H9 (cell line): ENCODE results near the gene RBP2. TPM values are rescaled to one million over a fixed set of nuclear protein-coding genes. Genes with fewer than 3 reads are reported as not detected.

Experiments used
- DNase-seq: peaks from one replicate; pipeline ENCODE4 v3.0.0-alpha.2; 2017
- H2AFZ ChIP-seq: one replicate; pipeline ENCODE4 v1.6.1; 2013; ENCODE audit warnings: mild to moderate bottlenecking, low read length, control low read depth, moderate library complexity
- H2AK5ac ChIP-seq: 2 replicates; pipeline ENCODE4 v1.6.1; 2013; ENCODE audit warnings: low read length, control low read depth, mixed read lengths; ENCODE audit not compliant: insufficient read length
- H2BK120ac ChIP-seq: one replicate; pipeline ENCODE4 v1.6.1; 2013; ENCODE audit warnings: low read depth, mild to moderate bottlenecking, low read length, control low read depth, inconsistent platforms; ENCODE audit not compliant: poor library complexity, severe bottlenecking
- H2BK12ac ChIP-seq: 2 replicates; pipeline ENCODE4 v1.6.1; 2013; ENCODE audit warnings: low read length, control low read depth, mixed read lengths, low read depth; ENCODE audit not compliant: insufficient read length
- H2BK15ac ChIP-seq: 2 replicates; pipeline ENCODE4 v1.6.1; 2013; ENCODE audit warnings: low read depth, low read length, control low read depth
- H2BK20ac ChIP-seq: one replicate; pipeline ENCODE4 v1.6.1; 2013; ENCODE audit warnings: low read depth, mild to moderate bottlenecking, low read length, control low read depth, inconsistent platforms; ENCODE audit not compliant: poor library complexity, severe bottlenecking
- H2BK5ac ChIP-seq: 2 replicates; pipeline ENCODE4 v1.6.1; 2013; ENCODE audit warnings: low read length, control low read depth, mixed read lengths; ENCODE audit not compliant: insufficient read length
- H3K14ac ChIP-seq: 2 replicates; pipeline ENCODE4 v1.6.1; 2013; ENCODE audit warnings: low read length, control low read depth; ENCODE audit not compliant: insufficient read depth
- H3K18ac ChIP-seq: 2 replicates; pipeline ENCODE4 v1.6.1; 2013; ENCODE audit warnings: low read depth, mild to moderate bottlenecking, mixed read lengths, low read length, control low read depth; ENCODE audit not compliant: insufficient read length
- H3K23ac ChIP-seq: 2 replicates; pipeline ENCODE4 v1.6.1; 2013; ENCODE audit warnings: low read length, control low read depth, mixed read lengths, low read depth; ENCODE audit not compliant: insufficient read length
- H3K23me2 ChIP-seq: 2 replicates; pipeline ENCODE4 v1.6.1; 2013; ENCODE audit warnings: low read depth, mild to moderate bottlenecking, mixed read lengths, low read length, control low read depth; ENCODE audit not compliant: insufficient read length, poor library complexity, severe bottlenecking
- H3K27ac ChIP-seq: 2 replicates; pipeline ENCODE4 v1.5.1; 2013; ENCODE audit warnings: low read length, control low read depth, mixed read lengths, low read depth; ENCODE audit not compliant: insufficient read length
- H3K27me3 ChIP-seq: 2 replicates; pipeline ENCODE4 v1.6.1; 2013; ENCODE audit warnings: low read length, control low read depth, inconsistent platforms; ENCODE audit not compliant: insufficient read depth
- H3K4ac ChIP-seq: 2 replicates; pipeline ENCODE4 v1.6.1; 2013; ENCODE audit warnings: low read depth, mild to moderate bottlenecking, control low read depth, inconsistent platforms, low read length, moderate library complexity
- H3K4me1 ChIP-seq: 2 replicates; pipeline ENCODE4 v1.6.1; 2013; ENCODE audit warnings: low read length, control low read depth, inconsistent platforms; ENCODE audit not compliant: insufficient read depth
- H3K4me2 ChIP-seq: 2 replicates; pipeline ENCODE4 v1.6.1; 2013; ENCODE audit warnings: low read length, control low read depth, mixed read lengths; ENCODE audit not compliant: insufficient read length, insufficient read depth
- H3K56ac ChIP-seq: 2 replicates; pipeline ENCODE4 v1.6.1; 2013; ENCODE audit warnings: low read depth, mild to moderate bottlenecking, mixed read lengths, low read length, control low read depth; ENCODE audit not compliant: insufficient read length
- H3K79me1 ChIP-seq: 2 replicates; pipeline ENCODE4 v1.6.1; 2013; ENCODE audit warnings: low read depth, mild to moderate bottlenecking, moderate library complexity, low read length, control low read depth, inconsistent platforms; ENCODE audit not compliant: insufficient read depth, poor library complexity, severe bottlenecking
- H3K79me2 ChIP-seq: 2 replicates; pipeline ENCODE4 v1.6.1; 2013; ENCODE audit warnings: low read length, control low read depth, inconsistent platforms; ENCODE audit not compliant: insufficient read depth
- H3K9ac ChIP-seq: 2 replicates; pipeline ENCODE4 v1.6.1; 2013; ENCODE audit warnings: low read length, control low read depth, mixed read lengths; ENCODE audit not compliant: insufficient read length; ENCODE audit errors: extremely low read depth
- H3K9me3 ChIP-seq: one replicate; pipeline ENCODE4 v1.6.1; 2013; ENCODE audit warnings: low read depth, low read length, inconsistent platforms; ENCODE audit not compliant: control insufficient read depth
- H3T11ph ChIP-seq: one replicate; pipeline ENCODE4 v1.6.1; 2013; ENCODE audit warnings: mild to moderate bottlenecking, low read length, control low read depth, inconsistent platforms
- H4K20me1 ChIP-seq: one replicate; pipeline ENCODE4 v1.6.1; 2013; ENCODE audit not compliant: control insufficient read depth, insufficient read length, insufficient read depth
- H4K5ac ChIP-seq: 2 replicates; pipeline ENCODE4 v1.6.1; 2013; ENCODE audit warnings: low read depth, mild to moderate bottlenecking, mixed read lengths, low read length, control low read depth; ENCODE audit not compliant: insufficient read length
- H4K8ac ChIP-seq: replicated peaks from 2 replicates; pipeline ENCODE4 v1.6.1; 2013; ENCODE audit warnings: low read length, control low read depth, mixed read lengths, low read depth; ENCODE audit not compliant: insufficient read length
- H4K91ac ChIP-seq: 2 replicates; pipeline ENCODE4 v1.6.1; 2013; ENCODE audit warnings: low read depth, mild to moderate bottlenecking, moderate library complexity, mixed read lengths, low read length, control low read depth; ENCODE audit not compliant: insufficient read length
- H3K27ac Mint-ChIP-seq, 3 experiments: 2 replicates in 2 of 3; 3 replicates in 1 of 3; pipeline ENCODE4 v1.8.0; 2020 to 2021; ENCODE audit warnings: mixed read lengths in 3 of 3, mild to moderate bottlenecking in 1 of 3, moderate library complexity in 1 of 3
- H3K27me3 Mint-ChIP-seq: 2 replicates; pipeline ENCODE4 v1.8.0; 2021; ENCODE audit warnings: low read depth, mild to moderate bottlenecking, moderate library complexity, mixed read lengths
- H3K36me3 Mint-ChIP-seq, 3 experiments: 2 replicates in 2 of 3; 3 replicates in 1 of 3; pipeline ENCODE4 v1.8.0; 2020 to 2021; ENCODE audit warnings: low read depth in 3 of 3, mixed read lengths in 3 of 3; ENCODE audit not compliant: insufficient read depth in 1 of 3
- H3K4me1 Mint-ChIP-seq, 2 experiments: 2 replicates each; pipeline ENCODE4 v1.8.0; 2020; ENCODE audit warnings: mixed read lengths in 2 of 2
- H3K4me3 Mint-ChIP-seq, 2 experiments: 2 replicates in 1 of 2; 3 replicates in 1 of 2; pipeline ENCODE4 v1.8.0; 2020 to 2021; ENCODE audit warnings: mild to moderate bottlenecking in 2 of 2, mixed read lengths in 2 of 2, moderate library complexity in 1 of 2
- H3K9me3 Mint-ChIP-seq, 2 experiments: 2 replicates in 1 of 2; 3 replicates in 1 of 2; pipeline ENCODE4 v1.8.0; 2020; ENCODE audit warnings: mild to moderate bottlenecking in 2 of 2, mixed read lengths in 2 of 2, moderate library complexity in 1 of 2
- CTCF ChIP-seq: fragments of 200-600 bp; sonication (generic); conservative IDR thresholded peaks from 3 replicates; pipeline ENCODE4 v1.8.0; 2021; ENCODE audit warnings: antibody characterized with exemption, mild to moderate bottlenecking
- WGBS: extraction: QIAGEN DNeasy Blood & Tissue Kit; methylation state at CpG from one replicate; pipeline ENCODE4 v1.1.7; 2013; ENCODE audit warnings: missing lambda C conversion rate, low lambda C conversion rate, mixed read lengths; ENCODE audit not compliant: insufficient read length; ENCODE audit errors: extremely low coverage; 5-methylcytosine and 5-hydroxymethylcytosine counted together
- total RNA-seq: library from RNA; stranded (reverse); gene quantifications from 2 replicates; pipeline ENCODE4 v1.2.1, GENCODE V29; 2021

Gene RBP2
- total RNA-seq, 1 experiment from 2014 or later: not detected

GRCh38 chr3:139518306-139518705, 42.0 kb upstream of the RBP2 start:
- Histone ChIP-seq H2BK12ac (no peak overlapping the region), H3K79me1 (no peaks in the 10 kb centered on the region), H3K4ac (no peak overlapping the region), H3K23ac (no peak overlapping the region), H4K8ac (no peak overlapping the region), H2BK120ac (no peak overlapping the region), H4K5ac (no peak overlapping the region), H2BK5ac (no peak overlapping the region), H3K4me1 (no peaks in the 10 kb centered on the region), H3K56ac (no peak overlapping the region), H4K20me1 (peaks cover 3% of the 10 kb centered on the region), H2BK20ac (no peak overlapping the region), H3K9ac (no peak overlapping the region), H3K23me2 (no peaks in the 10 kb centered on the region), H3K14ac (no peak overlapping the region), H3K27me3 (no peaks in the 10 kb centered on the region; the same call in none of the 2 replicates), H2BK15ac (no peak overlapping the region; the same call in 1 of the 2 replicates), H4K91ac (no peak overlapping the region), H2AK5ac (no peak overlapping the region), H3K18ac (no peak overlapping the region), H3K4me2 (no peak overlapping the region), H3K27ac (no peak overlapping the region), H3T11ph (no peak overlapping the region), H3K79me2 (no peaks in the 10 kb centered on the region), H2AFZ (no peak overlapping the region), H3K9me3 (no peaks in the 10 kb centered on the region)
- Mint-ChIP-seq H3K4me3 (no peak overlapping the region), H3K4me1 (peaks cover 10 to 15% of the 10 kb centered on the region in 2 experiments), H3K27me3 (peaks cover 14% of the 10 kb centered on the region), H3K36me3 (peaks cover 0 to 2% (median 0%) of the 10 kb centered on the region in 3 experiments; a peak in 2 of 7 replicates), H3K27ac (no peak overlapping the region), H3K9me3 (0 out of 5 replicates have a peak, but pooled peaks cover 0 to 3% of the 10 kb centered on the region in 2 experiments)
- no CpG with 5 or more reads among the region's 6 CpGs for WGBS
- no peak for DNase-seq
- TF ChIP-seq CTCF: no peak
